Measurements from ENCODE around the gene BTG4.
A peak's percentile ranks its signal among the peaks of the same experiment; 100 is the strongest.

BTG4 gene

DNA sequence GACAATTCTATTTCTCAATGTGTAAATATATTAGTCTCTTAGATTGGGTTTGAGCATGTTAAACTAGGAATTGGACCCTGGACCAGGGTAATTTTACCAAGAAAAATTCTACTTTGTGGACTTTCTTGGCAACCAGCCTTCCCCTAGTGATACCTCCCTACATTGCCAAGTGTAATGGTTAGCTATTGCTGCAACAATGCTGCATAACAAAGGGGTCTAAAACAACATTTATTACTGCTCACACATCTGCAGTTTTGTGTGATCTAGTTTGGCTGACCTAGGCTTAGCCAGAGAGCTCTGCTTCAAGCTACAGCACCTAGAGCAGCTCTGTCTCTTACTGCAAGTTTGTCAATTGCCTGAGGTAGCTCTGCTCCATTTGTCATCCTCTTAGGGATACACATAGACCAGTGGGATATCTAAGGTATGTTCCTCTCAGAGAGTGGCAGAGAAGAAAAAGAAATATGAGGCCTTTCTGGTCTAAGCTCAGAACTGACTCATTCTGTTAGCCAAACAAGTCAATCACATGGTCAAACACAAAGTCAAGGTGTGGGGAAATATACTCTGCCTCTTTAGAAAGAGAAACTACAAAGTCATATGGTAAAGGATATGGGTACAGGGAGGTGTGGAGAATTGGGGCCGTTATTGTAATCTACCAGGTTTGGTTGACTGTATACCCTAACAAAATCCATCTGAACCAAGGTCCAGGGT is 26.4 kb upstream of the BTG4 start:
- FAIRE-seq (peak; percentile 98), DNase-seq (ENCODE audit: insufficient read length, low spot score) (no peak)

DNA sequence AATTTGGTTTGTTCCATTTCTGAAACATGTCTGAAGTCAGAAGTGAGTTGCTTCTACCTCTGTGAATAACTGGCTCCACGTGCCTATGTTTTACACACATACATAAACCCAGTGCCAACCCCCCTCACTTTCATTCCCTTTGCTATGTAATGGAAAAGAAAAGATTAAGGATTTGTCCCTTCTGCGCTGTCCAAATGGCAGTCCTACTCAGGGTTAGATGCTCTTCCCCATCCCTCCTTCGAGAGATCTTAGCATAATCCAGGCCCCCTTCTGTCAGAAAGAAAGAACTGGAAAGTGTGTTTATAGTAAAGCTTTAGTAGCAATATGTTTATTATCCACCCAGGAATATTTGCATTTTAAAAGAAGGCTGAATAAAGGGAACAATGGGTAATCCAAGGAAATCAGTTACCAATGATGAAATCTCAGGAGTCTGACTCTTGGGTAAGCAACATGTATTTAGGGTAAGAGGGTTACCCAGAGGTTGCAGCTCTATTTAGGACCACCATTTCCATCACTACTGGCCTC is 25.2 kb upstream of the BTG4 start:
- no peak for DNase-seq (ENCODE audit: insufficient read length, low spot score)
- FAIRE-seq = peak; percentile 83

DNA sequence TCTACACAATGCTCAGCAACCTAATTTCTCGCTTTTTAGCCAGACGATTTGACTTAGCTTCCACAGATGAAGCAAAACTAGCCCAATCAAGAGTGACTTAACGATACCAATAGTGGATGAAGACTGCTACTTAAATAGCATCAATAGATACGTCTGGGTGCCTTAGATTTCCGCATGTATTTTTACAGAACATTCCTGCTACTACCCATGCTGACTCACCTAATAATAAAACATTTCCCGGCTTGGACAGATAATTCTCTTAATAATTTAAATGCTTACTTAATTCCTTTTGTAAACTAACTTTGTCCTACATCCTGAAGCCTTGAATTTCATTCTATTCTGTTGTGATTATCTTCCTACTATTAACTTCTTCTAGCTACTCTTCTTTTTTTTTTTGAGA is 23.1 kb upstream of the BTG4 start:
- no peak for DNase-seq (ENCODE audit: insufficient read length, low spot score)
- FAIRE-seq = no peak

DNA sequence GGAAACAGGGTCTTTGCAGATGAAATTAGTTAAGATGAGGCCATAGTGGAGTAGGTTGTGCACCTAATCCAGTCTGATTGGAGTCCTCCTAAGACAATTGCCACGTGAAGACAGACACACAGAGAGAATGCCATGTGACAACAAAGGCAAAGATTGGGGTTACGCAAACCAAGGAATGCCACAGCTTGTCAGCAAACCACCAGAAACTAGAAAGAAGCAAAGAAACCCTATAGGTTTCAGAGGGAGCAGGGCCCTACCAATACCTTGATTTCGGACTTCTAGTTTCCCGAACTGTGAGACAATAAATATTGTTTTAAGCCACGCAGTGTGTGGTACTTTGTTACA is 20.2 kb upstream of the BTG4 start:
- DNase-seq (ENCODE audit: insufficient read length, low spot score) (no peak), FAIRE-seq (peak; percentile 99)

DNA sequence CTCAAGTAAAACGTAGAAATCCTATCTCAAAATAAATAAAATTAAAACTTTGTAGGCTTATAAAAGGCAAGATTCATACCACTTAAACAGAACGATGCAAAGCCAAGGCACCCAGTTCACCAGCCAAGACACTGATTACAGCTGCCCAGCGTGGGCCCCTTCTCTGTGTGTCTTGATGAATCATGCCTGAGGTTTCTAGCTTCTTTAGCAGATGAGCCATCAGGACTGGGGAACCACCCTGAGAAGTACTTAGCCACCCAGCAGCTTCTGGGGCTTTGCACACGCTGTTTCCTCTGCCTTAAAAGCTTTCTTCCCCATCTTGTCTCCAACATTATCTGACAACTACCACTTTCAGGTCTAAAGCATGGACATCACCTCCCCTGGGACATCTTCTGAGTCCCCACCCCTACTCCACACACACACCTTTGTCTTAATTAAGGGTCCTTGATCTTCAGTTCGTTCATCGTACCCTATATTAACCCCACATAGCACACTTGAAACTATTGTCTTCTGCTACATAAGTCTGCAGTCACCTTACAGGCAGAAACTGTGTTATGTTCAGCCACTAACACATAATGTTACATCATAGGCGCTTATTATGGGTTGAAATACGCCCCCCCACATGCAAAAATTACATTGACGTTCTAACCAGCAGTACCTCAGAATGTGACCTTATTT is 19.6 kb upstream of the BTG4 start:
- DNase-seq (ENCODE audit: insufficient read length, low spot score) (peak; percentile 83), FAIRE-seq (no peak)

DNA sequence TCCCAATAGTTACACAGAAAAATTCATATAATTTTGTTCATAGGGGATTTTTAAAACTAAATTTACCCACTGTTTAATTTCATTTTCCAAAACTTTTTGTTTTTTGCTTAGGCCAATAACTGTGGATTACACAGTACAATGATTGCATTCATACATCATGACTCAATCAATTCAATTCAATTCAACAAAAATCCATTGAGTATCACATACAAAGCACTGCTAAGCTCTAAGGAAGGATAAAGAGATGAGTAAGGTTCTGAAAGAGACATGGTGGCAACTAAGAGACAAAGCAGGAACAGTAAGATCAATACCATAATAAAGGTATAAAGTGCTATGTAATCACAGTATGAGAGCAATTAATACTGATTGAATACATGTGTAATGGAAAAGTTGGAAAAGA is 18.9 kb upstream of the BTG4 start:
- FAIRE-seq = peak; percentile 95

DNA sequence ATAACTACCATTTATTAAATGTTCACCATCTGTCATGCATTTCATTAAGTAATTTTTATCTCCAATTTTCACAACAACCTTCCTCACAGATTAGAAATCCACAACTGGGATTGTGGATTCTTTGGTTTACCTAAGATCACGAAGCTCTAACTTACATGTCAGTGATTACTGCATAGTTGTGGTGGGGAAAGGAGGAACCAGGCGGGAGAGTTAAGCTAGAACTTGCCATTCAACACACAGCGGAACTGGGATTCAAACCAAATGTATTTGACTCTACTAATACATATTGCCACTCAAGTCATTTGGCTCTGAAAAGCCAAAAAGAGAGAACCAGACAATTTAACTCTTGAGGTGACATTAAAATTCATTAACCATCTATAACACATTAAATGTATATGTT is 17.9 kb upstream of the BTG4 start:
- peak; percentile 90 for FAIRE-seq
- DNase-seq (ENCODE audit: insufficient read length, low spot score) = no peak

More for the DNA sequence above, 18.9 kb upstream of the BTG4 start:
- DNase-seq (ENCODE audit: insufficient read length, low spot score) = no peak

DNA sequence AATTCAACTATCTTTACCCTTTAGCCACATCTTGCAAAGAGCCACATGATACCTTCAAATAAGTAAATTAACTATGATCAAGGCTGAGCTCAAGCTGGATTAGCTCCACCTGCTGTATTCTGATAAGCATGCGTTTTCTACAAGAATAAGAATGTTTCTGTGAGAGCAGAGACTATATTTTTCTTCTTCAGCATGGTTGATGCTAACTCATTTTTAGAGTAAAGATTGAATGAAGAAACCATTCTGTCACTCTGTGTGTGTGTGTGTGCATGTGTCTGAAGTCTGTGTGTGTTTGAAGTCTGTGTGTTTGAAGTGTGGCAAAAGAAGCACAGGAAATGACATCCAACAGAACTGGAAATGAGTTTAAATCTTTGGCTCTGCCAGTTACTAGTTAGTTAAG is 16.4 kb upstream of the BTG4 start:
- FAIRE-seq = peak; percentile 93
- no peak for DNase-seq (ENCODE audit: insufficient read length, low spot score)

DNA sequence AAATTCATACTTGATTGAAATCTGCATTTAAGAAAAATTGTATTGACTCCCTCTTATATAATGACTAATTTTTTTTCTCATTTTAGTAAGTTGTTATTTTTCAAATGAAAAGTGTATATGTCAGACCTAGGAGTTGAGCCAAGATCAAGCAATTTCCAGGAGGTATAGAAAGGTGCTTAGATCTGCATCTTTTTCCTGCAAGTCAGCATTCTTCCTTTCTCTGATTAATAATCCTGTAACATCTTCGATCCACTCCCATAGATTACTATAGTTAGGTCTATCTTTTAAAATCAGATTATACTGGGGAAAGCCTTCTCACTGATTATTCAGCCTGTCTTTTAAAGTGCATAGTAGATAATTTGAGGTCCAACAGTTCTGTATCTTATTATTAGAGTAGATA is 15.1 kb upstream of the BTG4 start:
- DNase-seq (ENCODE audit: insufficient read length, low spot score) (no peak), FAIRE-seq (no peak)

DNA sequence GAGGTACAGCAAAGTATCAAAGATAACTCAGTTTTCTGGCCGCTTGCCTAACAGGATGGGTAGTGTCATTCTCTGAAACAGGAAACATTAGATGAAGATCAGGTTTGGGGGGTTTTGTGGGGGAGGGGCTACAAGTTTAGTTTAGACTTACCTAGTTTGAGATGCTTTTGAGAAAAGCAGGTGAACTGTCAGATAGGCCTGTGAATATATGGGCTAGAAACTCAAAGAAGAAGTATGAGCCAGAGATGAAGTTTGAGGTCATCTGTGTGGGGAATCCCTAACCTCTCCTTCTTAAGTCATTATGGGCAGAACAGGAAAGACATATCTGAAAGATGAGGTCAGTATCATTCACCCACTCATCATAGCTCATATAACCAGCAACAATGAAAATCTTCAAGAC is 14.3 kb upstream of the BTG4 start:
- peak; percentile 87 for DNase-seq (ENCODE audit: insufficient read length, low spot score)
- FAIRE-seq = peak; percentile 96

DNA sequence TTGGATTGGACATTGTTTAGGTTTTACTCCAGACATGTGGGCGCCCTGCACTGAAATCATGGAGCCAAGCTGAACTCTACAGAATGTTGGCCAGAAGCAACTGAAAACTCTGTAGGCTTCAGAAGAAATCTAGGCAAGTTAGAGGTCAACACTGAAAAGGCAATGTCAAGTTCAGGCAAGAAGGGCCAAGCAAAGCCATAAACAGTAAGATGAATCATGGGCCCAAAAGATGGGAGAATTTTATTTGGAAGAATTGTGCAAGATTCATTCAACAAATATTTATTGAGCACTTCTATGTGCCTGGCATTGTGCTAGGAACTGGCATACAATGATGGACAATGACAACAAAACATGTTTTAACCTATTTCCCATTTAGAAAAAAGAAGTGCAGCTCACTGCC is 13.3 kb upstream of the BTG4 start:
- DNase-seq (ENCODE audit: insufficient read length, low spot score) (no peak), FAIRE-seq (no peak)

DNA sequence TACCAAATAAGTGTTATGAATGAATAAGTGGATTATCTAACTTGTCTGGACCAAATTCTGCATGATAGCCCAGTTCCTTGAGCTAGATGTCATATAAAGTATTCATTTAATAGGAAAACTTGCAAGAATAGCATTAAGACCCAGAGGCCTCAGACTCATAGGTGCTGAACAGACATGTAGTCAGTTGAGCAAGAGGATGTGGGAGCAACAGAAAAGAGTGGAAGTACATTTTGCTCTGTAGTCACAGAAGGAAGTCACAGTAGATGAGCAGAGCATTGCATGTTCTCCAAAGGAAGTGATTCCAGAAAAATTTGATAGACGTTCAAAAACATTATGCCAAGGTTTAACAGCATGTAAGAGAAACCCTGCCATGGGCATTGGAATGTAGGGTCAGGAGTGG is 11.9 kb upstream of the BTG4 start:
- FAIRE-seq (peak; percentile 20), DNase-seq (ENCODE audit: insufficient read length, low spot score) (no peak)

DNA sequence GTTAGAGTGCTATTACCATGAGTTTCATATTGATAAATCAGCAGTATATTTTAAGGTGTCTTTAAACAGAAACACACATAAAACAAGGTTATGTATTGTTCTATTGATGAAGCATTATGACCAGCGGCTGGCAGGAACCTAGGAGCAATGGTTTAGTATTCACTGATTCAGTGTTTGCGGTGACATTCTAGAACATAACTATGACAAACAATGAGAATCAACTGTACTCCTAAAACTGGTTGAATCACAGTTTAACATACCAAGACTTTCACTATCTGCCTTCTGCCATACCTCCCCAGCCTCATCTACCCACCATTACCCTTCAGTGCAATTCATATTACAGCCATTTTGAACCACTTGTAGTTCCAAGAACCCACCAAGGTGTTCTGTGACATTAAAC is 11.2 kb upstream of the BTG4 start:
- DNase-seq (ENCODE audit: insufficient read length, low spot score) (no peak), FAIRE-seq (peak; percentile 74)

DNA sequence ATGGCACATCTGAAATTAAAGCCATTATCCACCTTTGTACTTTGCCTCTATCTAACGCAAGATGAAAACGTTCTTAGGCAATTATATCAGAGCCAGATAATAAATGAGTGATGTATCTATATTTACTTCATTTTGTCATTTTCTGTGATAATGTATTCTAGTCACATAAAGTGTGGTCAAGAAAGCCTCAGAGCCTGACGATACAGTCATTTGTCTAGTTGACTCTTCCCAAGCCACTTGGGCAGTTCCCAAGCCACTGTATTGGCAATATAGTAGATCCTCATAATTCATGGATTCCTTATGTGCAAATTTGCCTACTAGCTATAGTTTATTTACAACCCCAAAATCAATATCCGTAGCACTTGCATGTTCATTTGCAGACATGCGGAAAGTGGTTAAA is 10.2 kb upstream of the BTG4 start:
- DNase-seq (ENCODE audit: insufficient read length, low spot score) = no peak
- FAIRE-seq = peak; percentile 13

DNA sequence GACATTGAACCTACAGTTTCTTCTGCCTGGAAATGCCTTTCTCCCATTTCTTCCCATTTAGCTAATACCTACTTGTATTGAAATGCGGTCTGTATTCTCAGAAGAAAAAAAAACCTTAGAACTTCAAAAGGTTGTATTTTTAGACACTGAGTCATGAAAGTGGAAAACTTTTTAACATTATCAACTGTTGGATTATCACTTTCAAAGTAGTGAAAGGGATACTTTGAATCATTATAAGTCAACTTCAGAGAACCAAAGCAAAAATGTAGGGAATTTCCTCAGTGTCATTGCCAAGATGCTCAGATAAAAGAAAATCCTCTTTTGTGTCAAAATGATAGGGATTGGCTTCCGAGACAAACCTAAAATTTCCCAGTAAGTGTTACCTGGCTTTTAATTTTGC is 8.9 kb upstream of the BTG4 start:
- DNase-seq (ENCODE audit: insufficient read length, low spot score) = no peak
- peak; percentile 44 for FAIRE-seq

DNA sequence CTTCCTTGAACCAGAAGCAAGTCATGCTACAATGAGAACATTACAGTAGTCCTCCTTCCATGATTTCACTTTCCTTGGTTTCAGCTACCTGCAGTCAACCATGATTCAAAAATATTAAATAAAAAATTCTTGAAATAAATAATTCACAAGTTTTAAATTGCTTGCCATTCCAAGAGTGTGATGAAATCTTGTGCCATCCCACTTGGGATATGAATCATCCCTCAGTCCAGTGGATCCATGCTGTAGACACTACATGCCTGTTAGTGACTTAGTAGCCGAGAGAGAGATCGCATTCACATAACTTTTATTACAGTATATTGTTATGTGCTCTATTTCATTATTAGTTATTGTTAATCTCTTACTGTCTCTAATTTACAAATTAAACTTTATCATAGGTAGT is 8.4 kb upstream of the BTG4 start:
- no peak for DNase-seq (ENCODE audit: insufficient read length, low spot score)
- peak; percentile 97 for FAIRE-seq

DNA sequence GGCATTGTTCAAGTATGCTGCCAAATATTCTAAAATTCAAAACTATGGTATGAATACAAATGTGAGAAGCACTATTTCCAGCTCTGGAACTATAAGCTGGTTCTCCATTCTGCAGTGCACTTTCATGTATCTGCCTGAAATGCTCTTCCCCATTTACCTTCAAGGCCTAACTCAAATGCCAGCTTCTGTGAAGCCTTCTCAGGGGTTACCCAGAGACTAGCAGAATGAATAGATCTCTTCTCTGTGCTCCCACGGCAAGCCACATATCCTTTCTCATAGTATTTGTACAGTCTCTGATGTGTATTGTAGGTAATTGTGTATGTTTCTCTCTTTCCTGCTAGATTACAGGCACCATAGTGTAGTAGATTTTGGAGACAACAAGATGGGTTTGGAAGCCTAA is 6.5 kb upstream of the BTG4 start:
- FAIRE-seq = peak; percentile 49

DNA sequence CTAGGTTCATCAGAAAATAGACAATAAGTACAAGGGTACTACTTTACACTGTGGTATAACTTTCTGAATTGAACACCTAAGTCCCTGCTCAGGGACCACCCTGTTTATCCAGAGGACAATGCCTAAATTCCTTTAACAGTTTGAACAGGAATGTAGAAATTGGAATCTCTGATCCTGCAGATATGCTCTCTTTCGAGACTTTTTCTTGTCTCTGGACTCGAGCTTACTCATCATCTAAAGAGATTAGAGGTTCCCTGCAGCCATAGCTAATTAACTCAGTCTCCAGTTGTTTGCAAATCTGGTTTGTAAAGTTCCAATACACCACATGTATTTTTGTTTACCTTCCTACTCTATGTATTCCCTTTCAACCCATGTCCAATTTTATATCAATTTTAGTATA is 3.4 kb upstream of the BTG4 start:
- FAIRE-seq = peak; percentile 36
- DNase-seq (ENCODE audit: insufficient read length, low spot score) = no peak

More for the DNA sequence above, 6.5 kb upstream of the BTG4 start:
- no peak for DNase-seq (ENCODE audit: insufficient read length, low spot score)

DNA sequence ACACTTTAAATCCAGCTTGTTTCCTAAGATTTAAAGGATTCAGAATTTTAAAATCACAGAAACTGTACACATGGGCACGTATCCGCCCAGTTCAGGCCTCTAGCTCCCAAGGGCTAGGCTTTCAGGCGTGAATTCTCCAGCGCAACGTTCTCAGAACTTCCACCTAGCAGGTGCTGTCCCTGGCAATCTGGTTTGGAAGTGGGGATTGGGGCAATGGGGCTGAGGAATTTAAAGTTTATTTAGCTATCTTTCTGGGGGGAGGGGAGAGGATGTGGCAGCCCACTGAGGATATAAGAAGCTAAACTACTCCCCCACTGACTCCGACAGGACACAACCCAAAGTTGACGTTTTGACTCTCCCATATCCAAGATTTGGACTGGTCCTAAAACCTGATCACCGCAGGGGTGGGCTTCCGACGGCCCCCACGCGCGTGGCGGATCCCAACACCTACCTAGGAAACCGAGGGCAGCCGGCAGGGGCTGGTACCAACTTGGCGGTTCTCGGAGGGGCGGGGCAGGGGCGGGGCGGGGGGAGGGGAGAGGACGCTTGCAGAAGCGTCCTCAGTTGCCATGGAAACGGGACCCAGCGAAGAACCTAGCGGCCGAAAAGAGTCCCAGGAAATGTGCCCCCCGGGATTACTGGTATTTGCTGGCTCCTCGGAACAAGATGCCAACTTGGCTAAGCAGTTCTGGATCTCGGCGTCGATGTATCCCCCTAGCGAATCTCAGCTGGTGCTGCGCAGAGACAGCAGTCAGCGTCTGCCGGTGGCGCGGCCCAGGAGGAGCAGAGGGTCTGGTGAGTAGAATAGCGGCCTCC is 2.2 kb upstream of the BTG4 start, which contains the start of gene HOATZ:
Gene HOATZ, plus strand, starts transcription at position 563 of the 816 bp plus-strand sequence. Its CDS starts 7 bp downstream, at position 570.
- FAIRE-seq (peak; percentile 59), DNase-seq (ENCODE audit: insufficient read length, low spot score) (no peak)

DNA sequence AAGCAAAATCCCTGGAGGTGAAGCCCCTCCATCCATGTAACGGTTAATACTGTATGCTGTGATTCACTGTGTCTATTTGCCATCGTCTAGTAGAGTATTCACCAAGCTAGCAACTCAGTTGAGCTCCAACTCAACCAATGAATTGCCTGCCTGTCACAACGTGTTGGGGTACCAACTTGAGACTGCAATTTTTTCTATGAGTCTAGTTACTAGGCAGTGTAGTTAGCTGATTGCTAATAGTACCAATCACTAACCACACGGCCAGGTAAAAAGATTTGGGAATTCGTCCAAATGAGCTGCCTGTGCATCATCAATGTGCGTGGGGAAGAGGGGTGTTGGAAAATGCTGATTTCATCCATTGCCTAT is 1.0 kb upstream of the BTG4 start:
- FAIRE-seq (peak; percentile 83), DNase-seq (ENCODE audit: insufficient read length, low spot score) (no peak)

DNA sequence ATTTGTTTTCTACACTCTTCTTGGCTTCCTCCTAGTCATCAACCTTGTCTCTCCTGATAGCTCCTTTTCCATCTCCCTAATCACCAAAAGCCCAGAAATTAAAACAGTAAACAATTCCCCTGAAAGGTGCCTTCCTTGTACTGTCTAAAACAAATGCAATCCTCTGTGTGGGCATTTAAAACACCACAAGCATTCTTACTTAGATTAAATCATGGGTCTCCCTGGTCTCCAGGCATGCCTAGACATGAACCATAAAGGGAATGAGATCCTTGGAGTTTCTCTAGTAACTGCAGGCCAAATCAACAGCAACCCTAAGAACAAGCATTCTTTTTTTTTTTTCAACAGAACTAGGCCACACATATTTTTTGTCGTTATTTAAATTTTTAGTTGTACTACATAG is 1.9 kb downstream of the BTG4 start:
- DNase-seq (ENCODE audit: insufficient read length, low spot score) (peak; percentile 73), FAIRE-seq (peak; percentile 79)

Measured in HTR-8/SVneo (cell line).